Mucosa of rectum (tissue), 2 donors: ENCODE results near the gene BTBD9.

Experiments used
- H3K27ac ChIP-seq, 2 donors: one replicate each; pipeline ENCODE4 v1.7.0; 2013; ENCODE audit warnings: inconsistent platforms in 2 of 2, low read depth in 2 of 2, low read length in 2 of 2
- H3K27me3 ChIP-seq, 2 donors: one replicate each; pipeline ENCODE4 v1.7.0; 2013; ENCODE audit warnings: low read length in 2 of 2; ENCODE audit not compliant: control insufficient read depth in 2 of 2, insufficient read depth in 2 of 2
- H3K36me3 ChIP-seq, 2 donors: one replicate each; pipeline ENCODE4 v1.7.0; 2013; ENCODE audit warnings: low read length in 2 of 2; ENCODE audit not compliant: control insufficient read depth in 2 of 2, insufficient read depth in 2 of 2
- H3K4me1 ChIP-seq, 2 donors: one replicate each; pipeline ENCODE4 v1.7.0; 2013; ENCODE audit warnings: low read length in 2 of 2, mild to moderate bottlenecking in 1 of 2; ENCODE audit not compliant: control insufficient read depth in 2 of 2, insufficient read depth in 2 of 2
- H3K4me3 ChIP-seq, 2 donors: one replicate each; pipeline ENCODE4 v1.7.0; 2013; ENCODE audit warnings: low read length in 2 of 2
- H3K9ac ChIP-seq, 2 donors: one replicate each; pipeline ENCODE4 v1.7.0; 2013; ENCODE audit warnings: low read length in 2 of 2, low read depth in 1 of 2, mild to moderate bottlenecking in 1 of 2
- H3K9me3 ChIP-seq, 2 donors: one replicate each; pipeline ENCODE4 v1.7.0; 2013; ENCODE audit warnings: low read length in 2 of 2; ENCODE audit not compliant: control insufficient read depth in 2 of 2
- donor health status: healthy.
- donor health status: Normal muscosa, but diverticular disease.

The BTBD9 gene

DNA sequence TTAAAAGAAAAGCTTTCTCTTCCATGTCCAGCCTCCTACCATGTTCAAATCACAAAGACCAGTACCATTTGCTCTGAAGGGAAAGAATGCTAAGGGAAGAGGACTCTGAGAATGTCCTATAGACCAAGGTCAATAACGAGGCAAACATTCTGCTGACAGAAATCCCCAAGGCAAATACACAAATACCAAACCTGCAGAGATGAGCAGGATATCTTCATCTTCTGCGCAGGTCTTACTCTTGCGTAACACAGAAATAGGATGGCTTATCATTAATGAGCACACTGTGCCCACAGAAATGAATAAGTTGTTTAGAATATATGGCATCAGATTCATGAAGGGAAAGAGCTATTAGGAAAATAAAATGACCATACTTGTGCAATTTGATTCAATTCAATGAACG lies 137.3 kb downstream of the BTBD9 start:
- Histone ChIP-seq H3K27ac (no peak overlapping the region), H3K9me3 (no peaks in the 10 kb centered on the region), H3K4me1 (no peaks in the 10 kb centered on the region), H3K27me3 (no peaks in the 10 kb centered on the region), H3K9ac (no peak overlapping the region), H3K36me3 (no peaks in the 10 kb centered on the region), H3K4me3 (no peak overlapping the region)

DNA sequence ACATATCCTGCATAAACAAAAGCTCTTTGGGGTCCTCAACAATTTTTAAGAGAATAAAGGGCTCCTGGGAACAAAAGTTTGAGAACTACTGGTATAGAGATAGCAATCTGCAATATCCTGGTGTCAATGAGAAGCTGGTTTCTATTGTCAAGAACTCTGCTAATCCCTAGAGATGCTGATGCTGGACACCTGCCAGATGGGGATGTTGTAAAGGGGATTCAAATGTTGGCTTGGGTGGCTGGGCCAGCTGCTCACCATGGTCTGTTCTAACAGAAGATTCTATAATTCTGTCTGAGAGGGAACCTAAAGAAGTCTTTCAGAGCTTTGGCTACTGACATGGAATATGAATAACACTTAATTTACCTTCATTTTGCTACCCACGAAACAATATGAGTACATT lies 137.8 kb downstream of the BTBD9 start:
- H3K9me3 ChIP-seq = no peaks in the 10 kb centered on the region
- H3K4me3 ChIP-seq = no peak overlapping the region
- H3K36me3 ChIP-seq = no peaks in the 10 kb centered on the region
- no peak overlapping the region for H3K27ac ChIP-seq
- H3K27me3 ChIP-seq = no peaks in the 10 kb centered on the region
- H3K9ac ChIP-seq = no peak overlapping the region
- H3K4me1 ChIP-seq = no peaks in the 10 kb centered on the region

DNA sequence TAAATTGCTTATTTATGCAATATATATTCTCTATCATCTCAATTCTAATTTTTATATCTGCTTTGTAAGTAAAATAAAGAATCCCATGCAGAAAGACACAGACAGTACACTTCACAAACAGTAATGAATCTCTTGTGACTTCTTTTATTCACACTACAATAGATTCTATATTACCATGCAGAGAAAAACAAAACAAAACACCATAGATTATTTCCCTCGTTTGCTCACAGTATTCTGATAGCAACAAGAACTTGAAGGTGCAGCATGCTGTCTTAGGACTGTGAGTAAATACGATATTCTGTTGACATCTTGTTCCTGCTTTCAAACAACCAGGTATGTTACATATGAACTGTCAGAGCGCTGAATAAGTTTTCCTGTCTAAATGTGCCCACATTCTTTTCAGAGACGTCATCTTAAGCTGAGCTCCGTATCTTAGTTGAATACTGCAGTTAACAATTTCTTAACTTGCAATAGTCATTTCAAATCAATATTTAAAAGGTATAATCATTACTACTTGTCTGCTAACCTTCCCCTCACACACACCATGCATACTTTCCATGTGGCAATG lies 140.1 kb downstream of the BTBD9 start:
- H3K4me1 ChIP-seq = no peaks in the 10 kb centered on the region
- H3K9me3 ChIP-seq = no peaks in the 10 kb centered on the region
- H3K9ac ChIP-seq = no peak overlapping the region
- no peaks in the 10 kb centered on the region for H3K36me3 ChIP-seq
- H3K4me3 ChIP-seq = no peak overlapping the region
- H3K27me3 ChIP-seq = no peaks in the 10 kb centered on the region
- H3K27ac ChIP-seq = no peak overlapping the region

DNA sequence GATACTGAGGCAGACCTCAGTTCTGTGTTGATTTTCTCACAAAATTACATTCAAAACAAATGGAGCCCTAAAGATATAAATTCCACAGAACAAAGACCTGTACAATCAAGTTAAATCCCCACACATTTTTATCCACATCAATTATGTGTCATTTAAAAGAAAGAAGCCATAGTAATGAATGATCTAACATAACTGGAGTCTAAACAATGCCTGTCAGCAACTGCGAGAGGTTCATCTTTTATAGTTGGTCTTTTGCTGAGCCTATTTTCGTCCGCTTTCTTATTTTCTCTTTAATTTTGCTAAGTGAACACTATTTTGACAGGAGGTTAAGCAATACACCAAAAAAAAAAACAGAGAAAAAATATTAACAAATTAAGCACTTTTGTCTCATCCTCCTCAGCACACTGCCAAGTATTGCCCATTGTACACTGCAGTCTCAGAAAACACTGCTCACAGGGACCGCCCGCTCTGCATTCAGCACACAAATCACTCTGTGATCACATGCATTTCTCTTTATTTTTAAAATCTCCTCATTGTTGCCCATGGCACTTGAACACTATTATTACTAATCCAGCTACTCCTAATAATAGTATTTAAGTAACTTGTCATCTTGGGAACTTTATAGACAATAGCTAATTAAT lies 140.8 kb downstream of the BTBD9 start:
- H3K27ac ChIP-seq = no peak overlapping the region
- no peak overlapping the region for H3K4me3 ChIP-seq
- H3K9me3 ChIP-seq = no peaks in the 10 kb centered on the region
- no peaks in the 10 kb centered on the region for H3K36me3 ChIP-seq
- H3K4me1 ChIP-seq = no peaks in the 10 kb centered on the region
- H3K9ac ChIP-seq = no peak overlapping the region
- no peaks in the 10 kb centered on the region for H3K27me3 ChIP-seq

DNA sequence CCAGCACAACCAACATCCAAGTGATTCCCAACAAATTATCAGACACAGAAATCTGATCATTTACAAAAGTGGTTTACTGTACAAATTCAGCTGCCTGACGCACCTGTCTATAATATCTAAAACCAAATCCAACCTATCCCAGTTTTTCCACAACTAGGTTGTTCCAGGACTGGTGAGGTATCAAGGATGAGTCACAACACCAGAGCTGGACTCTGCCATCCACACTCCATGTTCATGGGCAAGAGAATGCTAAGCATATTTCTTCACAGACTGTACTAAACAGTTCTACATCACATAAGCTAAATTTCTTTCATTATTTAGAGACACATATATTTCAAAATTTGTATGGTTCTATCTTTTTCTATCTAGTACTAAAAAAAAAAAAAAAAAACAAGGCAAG lies 141.6 kb downstream of the BTBD9 start:
- H3K4me1 ChIP-seq = no peaks in the 10 kb centered on the region
- H3K27ac ChIP-seq = no peak overlapping the region
- no peaks in the 10 kb centered on the region for H3K27me3 ChIP-seq

DNA sequence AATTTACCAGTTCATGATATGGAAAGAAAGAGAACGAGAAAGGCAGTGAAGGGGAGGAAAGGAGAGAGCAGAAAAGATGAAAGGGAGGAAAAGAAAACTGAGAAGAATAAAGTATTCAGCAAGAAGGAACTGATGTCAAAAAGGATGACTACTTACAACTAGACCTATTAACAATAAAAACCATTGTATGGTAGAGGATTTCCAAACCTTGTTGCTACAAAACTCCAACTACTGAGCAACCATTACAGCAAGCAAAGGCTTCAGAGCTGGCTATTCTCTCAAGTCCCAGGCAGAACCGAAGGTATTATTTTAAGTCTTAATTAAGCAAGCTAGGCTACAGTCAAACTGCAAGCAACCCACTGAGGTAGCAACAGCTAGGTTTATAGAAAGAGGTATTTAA lies 142.2 kb downstream of the BTBD9 start:
- H3K27me3 ChIP-seq = no peaks in the 10 kb centered on the region
- H3K36me3 ChIP-seq = no peaks in the 10 kb centered on the region
- no peak overlapping the region for H3K9ac ChIP-seq
- H3K9me3 ChIP-seq = no peaks in the 10 kb centered on the region
- no peak overlapping the region for H3K27ac ChIP-seq
- no peaks in the 10 kb centered on the region for H3K4me1 ChIP-seq
- no peak overlapping the region for H3K4me3 ChIP-seq

More for the DNA sequence above, 141.6 kb downstream of the BTBD9 start:
- no peaks in the 10 kb centered on the region for H3K9me3 ChIP-seq
- H3K4me3 ChIP-seq = no peak overlapping the region
- H3K9ac ChIP-seq = no peak overlapping the region
- no peaks in the 10 kb centered on the region for H3K36me3 ChIP-seq

DNA sequence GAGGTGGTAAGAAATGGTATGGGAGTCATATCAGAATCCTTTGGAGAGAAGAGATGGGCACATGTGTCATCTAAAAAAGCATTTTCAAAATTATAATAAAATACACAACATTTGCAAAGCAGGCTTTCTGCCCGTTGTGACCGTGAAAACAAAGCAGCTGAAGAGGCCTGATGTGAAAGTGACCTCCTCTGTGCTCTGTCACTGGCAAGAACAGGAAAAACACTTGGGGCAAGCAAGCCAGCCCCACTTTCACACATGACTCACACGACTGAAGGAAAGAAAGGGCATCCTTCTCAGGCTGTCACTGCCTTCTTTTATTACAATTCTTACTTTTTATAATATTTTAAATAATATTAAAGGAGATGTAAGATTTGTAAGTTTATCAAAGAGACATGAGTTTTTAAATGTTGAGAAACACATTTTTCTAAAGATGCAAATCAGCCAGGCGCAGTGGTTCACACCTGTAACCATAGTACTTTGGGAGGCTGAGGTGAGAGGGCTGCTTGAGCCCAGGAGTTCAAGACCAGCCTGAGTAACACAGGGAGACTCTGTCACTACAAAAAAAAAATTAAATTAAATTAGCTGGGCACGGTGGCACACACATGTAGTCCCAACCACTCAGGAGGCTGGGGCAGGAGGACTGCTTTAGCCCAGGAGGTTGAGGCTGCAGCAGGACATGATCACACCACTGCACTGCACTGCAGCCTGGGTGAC lies 143.7 kb downstream of the BTBD9 start:
- Histone ChIP-seq H3K36me3 (no peaks in the 10 kb centered on the region), H3K27ac (no peak overlapping the region), H3K4me3 (no peak overlapping the region), H3K9me3 (no peaks in the 10 kb centered on the region), H3K4me1 (no peaks in the 10 kb centered on the region), H3K9ac (no peak overlapping the region), H3K27me3 (no peaks in the 10 kb centered on the region)

DNA sequence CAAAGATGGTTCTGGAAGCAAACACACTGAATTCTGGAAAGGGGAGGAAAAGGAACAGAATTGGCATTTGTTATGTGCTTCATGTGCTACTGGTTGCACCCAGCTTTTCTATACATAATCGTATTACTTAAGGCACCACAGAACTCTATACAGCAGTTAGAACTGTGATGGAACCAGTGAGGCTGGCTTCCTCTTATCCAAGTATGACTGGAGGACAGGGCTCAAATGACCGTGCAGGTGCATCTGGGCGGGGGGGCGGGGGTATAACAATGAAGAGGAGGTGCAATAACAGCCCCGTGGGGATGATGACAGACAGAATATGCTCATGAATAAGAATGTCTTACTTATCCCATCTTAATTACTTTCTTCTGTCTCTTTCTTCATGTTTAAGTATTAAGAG lies 144.2 kb downstream of the BTBD9 start:
- H3K4me3 ChIP-seq = no peak overlapping the region
- no peaks in the 10 kb centered on the region for H3K4me1 ChIP-seq
- H3K27ac ChIP-seq = no peak overlapping the region
- H3K9me3 ChIP-seq = no peaks in the 10 kb centered on the region
- no peaks in the 10 kb centered on the region for H3K27me3 ChIP-seq
- no peaks in the 10 kb centered on the region for H3K36me3 ChIP-seq
- no peak overlapping the region for H3K9ac ChIP-seq

DNA sequence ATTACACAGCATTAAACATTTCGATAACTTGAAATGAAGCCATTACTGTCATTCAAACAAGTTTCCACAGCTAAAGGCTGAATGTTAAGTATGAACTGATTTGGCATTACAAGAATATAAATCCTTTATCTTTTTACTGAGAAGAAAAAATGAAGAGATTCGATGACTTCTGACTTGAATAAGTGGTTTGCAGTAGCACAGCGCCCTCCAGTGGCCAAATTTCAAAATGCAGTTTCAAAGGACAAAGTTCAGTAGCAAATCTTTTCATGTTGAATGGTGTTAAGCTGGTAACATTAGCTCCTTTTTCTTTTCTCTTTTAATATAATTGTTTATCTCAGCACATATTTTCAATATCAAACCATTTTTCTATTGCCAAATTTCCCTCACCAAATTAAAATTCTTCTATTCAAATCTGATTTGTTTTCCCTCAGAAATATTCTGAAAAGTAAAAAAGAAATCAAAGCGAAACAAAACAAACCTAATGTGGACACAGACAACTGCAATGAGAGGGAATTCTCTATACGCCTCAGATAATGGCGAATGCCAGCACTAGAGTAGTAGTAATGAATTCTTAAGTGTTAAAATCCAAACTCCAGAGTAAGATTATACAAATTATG lies 145.7 kb downstream of the BTBD9 start:
- Histone ChIP-seq H3K4me1 (no peaks in the 10 kb centered on the region), H3K27me3 (no peaks in the 10 kb centered on the region), H3K36me3 (no peaks in the 10 kb centered on the region), H3K4me3 (no peak overlapping the region), H3K9me3 (no peaks in the 10 kb centered on the region), H3K9ac (no peak overlapping the region), H3K27ac (no peak overlapping the region)

DNA sequence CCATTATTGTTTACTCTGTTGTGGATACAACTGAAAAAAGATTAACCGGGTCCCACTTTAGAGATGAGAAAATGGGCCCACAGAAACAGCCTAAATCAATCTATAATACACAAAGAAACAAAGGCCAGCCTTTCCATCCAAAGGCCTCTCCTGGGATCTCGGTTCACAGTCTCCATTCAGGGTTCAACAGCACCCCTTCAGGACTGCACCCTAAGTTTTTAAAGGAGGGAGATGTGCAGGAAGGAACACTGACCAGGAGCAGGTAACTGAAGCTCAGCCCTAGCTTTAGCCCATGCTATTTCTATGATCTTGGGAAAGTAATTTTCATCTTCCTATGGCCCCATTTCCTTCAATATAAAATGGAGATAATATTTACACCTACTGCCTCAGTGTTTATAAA lies 147.7 kb downstream of the BTBD9 start:
- Histone ChIP-seq H3K27ac (no peak overlapping the region), H3K4me3 (no peak overlapping the region), H3K27me3 (no peaks in the 10 kb centered on the region), H3K36me3 (no peaks in the 10 kb centered on the region), H3K9me3 (no peaks in the 10 kb centered on the region), H3K9ac (no peak overlapping the region), H3K4me1 (no peaks in the 10 kb centered on the region)
